ENCODE data around the gene EIF1AD.
"Not testable (repeated sequence)": the region's sequence is repeated elsewhere in the genome, so short reads cannot be mapped to it uniquely, and the experiment has no call there.

The EIF1AD gene

GRCh38 chr11:66001942-66002647 is at the start of gene EIF1AD, which contains the start of gene BANF1:
Gene EIF1AD, minus strand, starts transcription at chr11:66002157. Its CDS starts 1,768 bp downstream, at chr11:66000389.
Gene BANF1, plus strand, starts transcription at chr11:66002503. Its CDS starts 748 bp downstream, at chr11:66003251.
- peak; percentile 96 for DNase-seq

DNA sequence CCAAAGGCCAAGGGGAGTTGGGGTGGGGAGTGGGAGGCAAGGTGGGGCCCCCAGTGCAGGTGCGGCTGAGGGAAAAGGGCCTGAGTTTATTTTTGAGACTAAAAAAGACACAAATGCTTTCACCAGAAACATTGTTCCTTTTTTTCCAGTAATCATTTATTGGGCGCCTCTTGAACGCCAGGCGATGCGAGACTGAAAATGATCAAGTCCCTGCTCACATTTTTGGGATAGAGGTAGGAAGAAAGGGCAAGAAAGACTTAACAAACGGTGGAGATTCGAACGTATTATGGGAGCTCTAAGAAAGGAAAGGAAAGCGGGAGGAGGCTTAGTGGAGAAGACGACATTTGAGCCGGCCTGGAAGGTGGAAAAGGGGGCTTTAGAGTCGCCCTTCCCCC is 49.4 kb upstream of the EIF1AD start:
- no peak for DNase-seq

DNA sequence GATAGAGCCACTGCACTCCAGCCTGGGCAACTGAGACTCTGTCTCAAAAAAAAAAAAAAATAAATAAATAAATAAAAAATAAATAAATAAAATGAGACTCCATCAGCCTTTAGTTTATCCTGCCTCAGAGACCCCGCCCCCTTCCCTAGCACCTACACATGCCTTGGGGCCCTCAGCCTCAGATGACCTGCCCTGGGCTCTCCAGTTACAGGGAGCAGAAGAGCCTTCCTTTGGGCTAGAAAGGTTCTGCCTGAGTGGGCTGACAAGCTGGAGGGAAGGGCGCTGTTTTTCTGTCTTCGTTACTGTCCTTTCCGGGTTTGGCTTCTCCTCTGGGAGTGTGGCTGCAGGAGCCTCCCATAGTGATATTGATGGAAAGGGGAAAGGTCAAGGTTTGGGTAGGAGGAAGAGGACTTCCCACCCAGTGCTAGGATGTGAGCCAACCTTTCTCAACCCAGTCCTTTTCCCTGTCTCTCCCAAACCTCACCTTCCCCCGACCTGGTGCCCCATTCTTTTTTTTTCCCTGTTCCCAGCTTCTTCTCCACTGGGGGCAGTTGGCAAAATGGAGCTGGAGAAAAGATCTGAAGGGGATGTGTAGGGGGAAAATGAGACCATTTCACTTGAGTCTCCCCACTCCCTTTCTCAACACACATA is 48.7 kb upstream of the EIF1AD start:
- DNase-seq, result no peak

- no peak for DNase-seq
These were observed 46.8 kb upstream of the EIF1AD start, which contains the start of gene GAL3ST3 for GRCh38 chr11:66048547-66049323. Gene GAL3ST3, minus strand, starts transcription at chr11:66049161. Its CDS starts 3,746 bp downstream, at chr11:66045415.

DNA sequence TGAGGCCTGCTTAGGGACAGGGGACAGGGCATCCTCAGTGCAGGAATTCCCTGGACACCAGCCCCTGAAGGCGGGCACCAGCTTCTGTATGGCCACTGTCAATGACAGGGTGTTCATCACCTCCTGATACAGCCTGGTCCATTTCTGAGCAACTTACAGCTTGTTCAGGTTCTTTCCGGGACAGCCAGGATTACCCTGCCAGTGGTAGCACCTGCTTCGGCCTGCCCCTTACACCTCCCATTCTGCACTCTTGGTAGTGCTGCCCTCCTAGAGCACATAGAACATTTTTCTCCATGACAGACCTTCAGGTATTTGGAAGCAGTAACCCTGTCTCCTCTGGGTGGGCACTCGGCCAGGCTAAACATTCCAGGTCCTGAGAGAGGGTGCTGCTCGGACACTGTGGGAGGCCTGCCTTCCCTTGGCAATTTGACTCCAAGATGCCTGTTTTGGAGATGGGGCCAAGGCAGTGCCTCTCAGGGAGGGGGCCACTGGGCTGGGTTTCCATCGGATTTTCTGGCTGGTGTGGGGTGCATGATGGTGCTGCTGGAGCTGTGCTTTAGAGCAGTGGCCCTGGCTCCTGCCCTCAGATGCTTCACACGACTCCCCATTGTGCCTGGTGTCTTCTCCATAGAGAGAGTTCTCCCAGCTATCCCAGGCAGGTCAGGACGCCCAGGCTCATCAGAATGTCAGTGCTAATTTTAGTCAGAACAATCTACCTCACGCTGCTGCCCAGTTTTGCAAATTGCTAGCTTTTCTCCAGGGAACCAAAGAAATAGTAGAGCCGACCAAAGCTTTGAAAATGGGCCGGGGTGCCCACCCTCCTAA is 45.8 kb upstream of the EIF1AD start:
- DNase-seq, result no peak

DNA sequence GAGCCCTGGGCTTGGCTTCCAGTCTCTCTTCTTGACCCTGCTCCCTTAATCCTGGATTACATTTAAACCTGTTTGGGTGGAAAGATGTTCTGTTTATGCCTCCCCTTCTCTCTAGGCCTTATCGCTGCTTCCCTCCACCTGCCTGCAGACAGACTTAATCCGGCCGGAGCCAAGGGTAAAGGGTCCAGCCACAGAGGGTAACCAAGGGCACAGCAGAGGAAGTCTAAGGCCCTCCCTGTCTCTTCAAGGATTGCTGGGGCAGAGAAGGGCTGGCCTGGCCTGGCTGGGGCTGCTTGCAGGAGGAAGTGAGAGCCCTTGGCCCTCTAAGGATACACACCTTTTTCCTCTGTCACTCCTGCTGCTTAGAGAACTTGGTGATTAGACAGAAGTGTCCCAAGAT is 44.9 kb upstream of the EIF1AD start:
- no peak for DNase-seq

- DNase-seq, result peak; percentile 92
These were observed 43.3 kb upstream of the EIF1AD start for GRCh38 chr11:66045177-66045639.

DNA sequence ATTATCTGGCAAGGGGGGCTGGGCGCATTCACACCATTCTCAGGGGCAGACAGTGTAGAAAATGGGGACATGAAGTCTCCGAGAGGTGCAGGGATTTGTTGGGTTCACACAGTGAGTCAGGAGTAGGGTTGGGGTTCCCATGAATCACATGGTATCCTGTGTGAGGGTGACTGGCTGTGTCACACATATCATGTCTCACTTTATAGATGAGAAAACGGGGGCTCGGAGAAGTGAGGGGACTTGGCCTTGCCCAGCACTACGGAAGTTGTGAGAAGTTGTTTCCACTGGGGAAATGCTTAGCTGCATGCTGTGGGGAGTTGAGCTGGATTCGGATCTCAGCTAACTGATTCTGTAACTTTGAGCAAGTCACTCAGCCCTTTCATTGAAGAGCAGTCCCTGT is 42.8 kb upstream of the EIF1AD start:
- no peak for DNase-seq

- DNase-seq, result no peak
These were observed 41.3 kb upstream of the EIF1AD start for GRCh38 chr11:66042996-66043906.

DNA sequence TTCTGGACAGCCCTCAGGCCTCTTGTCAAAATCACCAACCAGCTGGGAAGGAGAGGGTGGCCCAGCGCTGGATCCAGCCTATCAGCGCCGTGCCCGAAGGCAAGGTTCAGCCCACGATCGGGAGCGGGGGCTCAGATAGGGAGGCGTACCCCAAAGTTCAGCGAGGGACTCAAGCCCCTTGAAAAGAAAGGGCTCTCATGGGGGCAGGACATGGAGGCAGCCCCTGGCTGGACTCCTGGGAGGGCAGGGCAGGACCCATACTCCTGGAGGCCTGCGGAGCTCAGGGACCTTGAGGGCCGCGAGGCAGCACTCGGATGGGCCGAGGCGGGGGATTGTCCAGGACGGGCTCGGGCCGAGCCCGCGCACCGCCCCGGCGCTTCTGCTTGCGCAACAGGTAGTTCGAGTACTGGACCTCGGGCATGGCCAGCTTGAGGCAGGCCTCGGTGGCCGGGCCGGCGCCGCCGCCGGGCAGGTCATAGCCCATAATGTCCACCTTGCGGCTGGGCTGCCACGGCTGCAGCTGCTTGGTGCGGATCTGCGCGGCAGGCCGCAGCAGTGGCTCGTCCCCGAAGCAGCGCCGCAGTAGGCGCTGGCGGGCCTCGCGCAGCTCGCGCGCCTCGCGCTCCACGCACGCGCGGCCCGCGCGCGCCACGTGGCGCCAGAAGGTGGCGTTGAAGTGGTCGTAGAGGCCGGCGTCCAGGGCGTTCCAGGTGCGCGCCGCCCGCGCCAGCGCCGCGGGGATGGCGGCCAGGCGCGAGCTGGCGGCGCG is 40.5 kb upstream of the EIF1AD start:
- no peak for DNase-seq

GRCh38 chr11:66039765-66040164 is 37.8 kb upstream of the EIF1AD start:
- DNase-seq, result no peak

DNA sequence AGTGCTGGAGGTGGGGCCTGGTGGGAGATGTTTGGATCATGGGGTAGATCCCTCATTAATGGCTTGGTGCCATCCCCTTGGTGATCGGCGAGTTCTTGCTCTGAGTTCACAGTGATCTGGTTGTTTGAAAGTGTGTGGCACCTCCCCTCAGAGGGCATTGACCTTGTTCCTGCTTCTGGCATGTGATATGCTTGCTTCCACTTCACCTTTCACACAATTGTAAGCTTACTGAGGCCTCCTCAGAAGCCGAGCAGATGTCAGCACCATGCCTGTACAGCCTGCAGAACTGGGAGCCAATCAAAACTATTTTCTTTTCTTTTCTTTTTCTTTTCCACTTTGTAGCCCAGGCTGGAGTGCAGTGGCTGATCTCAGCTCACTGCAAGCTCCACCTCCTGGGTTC is 35.4 kb upstream of the EIF1AD start:
- no peak for DNase-seq

DNA sequence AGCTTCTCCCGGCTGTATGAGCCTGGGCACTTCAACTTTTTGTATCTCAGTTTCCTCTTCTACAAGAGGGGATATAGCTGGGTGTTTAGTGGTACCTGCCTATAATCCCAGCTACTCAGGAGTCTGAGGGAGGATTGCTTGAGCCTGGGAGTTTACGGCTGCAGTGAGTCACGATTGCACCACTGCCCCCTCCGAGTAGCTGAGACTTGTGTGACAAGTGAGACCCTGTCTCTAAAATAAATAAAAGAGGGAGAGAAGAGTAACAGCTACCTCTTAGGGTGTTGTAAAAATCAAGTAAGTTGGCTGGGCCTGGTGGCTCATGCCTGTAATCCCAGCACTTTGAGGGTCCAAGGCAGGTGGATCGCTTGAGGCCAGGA is 34.4 kb upstream of the EIF1AD start:
- DNase-seq, result no peak

- no peak for DNase-seq
These were observed 33.8 kb upstream of the EIF1AD start for GRCh38 chr11:66035653-66036333.

DNA sequence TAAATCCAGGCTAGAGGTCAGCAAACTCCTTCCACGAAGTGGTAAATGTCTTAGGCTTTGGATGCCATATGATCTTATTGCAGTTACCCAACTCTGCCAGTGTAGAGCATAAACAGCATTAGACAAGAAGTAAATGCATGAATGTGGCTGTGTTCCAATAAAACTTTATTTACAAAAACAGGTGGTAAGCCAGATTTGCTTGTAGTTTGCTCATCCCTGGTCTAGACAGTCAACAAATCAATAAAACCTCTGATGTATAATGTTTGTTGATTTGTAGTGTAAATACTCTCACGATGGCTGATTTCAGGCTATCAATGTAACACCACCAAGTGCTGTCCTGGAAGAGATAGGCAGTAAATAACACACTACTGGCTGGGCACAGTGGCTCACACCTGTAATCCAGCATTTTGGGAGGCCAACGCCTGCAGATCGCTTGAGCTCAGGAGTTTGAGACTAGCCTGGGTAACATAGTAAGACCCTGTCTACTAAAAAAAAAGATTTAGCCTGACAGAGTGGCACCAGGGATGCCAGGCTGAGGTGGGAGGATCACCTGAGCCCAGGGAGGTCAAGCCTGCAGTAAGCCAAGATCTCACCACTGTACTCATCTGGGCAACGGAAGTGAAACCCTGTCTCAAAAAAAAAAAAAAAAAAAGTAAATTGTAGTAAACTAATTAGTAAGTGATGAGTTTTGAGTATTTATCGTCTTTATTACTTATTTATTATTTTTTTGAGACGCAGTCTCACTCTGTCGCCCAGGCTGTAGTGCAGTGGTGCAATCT is 31.2 kb upstream of the EIF1AD start:
- no peak for DNase-seq

- no peak for DNase-seq
These were observed 24.1 kb upstream of the EIF1AD start, which contains the start of gene CATSPER1 for GRCh38 chr11:66026017-66026529. Gene CATSPER1, minus strand, starts transcription at chr11:66026479. Its CDS starts 100 bp downstream, at chr11:66026379.

DNA sequence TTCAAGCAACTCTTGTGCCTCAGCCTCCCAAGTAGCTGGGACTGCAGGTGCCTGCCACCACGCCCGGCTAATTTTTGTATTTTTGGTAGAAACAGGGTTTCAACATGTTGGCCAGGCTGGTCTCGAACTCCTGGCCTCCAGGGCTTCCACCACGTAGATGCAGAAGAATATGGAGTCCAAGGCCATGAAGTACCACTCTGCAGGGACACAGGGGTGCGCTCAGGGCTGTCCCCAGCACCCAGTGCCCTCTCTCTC is 21.2 kb upstream of the EIF1AD start:
- DNase-seq, result not testable (repeated sequence)

DNA sequence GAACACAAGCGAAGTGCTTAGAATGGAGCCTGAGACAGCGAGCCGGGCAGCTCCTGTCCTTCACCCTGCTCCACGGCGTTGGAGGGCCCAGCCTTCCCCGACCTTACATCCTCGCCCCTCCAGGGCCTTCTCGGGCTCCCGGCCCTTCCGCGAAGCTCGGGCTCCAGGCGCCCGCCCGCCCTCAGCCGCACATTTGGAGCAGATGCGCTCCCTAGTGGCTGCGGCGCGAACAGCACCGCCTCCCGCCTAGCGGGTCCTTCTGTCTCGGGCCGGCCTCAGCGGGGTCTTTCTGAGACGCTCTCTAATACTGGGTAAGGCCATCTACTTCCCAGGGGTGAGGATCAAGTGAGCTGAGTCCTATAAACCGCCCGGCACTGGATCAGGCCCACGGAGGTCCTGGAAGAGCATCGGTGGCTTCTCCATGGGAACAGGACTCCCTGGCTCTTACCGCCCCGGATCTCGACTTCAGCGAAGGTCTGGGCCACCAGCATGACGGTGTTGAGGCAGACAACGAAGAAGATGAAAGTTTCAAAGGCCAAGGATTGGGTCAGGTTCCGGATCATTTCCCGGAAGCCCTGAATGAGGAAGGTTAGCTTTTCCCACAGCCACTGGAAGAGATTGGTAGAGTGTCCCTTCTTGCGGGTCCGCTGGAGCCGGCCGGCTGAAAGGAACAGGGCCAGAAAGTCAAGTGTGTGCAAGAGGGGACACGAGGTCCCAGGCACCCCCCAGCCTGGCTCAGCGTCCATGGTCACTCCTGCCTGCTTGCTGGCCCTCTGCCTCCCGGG is 20.6 kb upstream of the EIF1AD start:
- DNase-seq, result peak; percentile 96
